Stimulated activated CD8-positive, alpha-beta memory T cell treated with anti-CD3 and anti-CD28 coated beads, Interleukin-12 subunit alpha, Interleukin-12 subunit beta, amount 100 ng/mL, for 1 hour (primary cell): ENCODE data around the gene ADGRB2.

Source experiments
- DNase-seq: peaks from one replicate; pipeline ENCODE4 v3.0.0-alpha.2; 2020; ENCODE audit warnings: low read depth

ADGRB2 gene

DNA sequence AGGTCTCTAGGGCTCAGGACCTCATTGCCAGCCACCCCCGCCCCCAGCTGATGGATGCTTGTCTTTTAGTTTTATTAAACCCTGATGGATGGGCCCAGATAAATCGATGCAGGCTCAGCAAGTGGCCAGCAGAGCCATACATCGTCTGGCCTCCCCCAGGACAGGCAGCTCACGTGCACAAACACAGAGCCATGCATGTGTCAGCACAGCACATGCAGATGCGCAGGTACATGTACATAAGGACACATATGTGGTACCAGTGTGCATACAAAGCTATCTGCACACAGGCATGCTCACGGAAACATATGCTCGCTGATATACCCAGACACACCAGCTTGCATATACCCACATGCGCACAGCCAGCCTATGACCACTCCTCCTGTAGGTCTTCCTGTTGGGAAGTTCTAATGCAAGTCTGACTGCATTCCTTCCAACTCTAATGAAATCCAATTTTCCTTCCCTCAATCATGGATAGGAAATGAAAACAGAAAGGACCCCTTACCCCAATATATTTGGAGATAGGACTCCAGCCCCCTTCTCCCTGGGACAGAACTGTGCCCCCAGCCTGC, 61.2 kb downstream of the ADGRB2 start:
- no peak for DNase-seq

DNA sequence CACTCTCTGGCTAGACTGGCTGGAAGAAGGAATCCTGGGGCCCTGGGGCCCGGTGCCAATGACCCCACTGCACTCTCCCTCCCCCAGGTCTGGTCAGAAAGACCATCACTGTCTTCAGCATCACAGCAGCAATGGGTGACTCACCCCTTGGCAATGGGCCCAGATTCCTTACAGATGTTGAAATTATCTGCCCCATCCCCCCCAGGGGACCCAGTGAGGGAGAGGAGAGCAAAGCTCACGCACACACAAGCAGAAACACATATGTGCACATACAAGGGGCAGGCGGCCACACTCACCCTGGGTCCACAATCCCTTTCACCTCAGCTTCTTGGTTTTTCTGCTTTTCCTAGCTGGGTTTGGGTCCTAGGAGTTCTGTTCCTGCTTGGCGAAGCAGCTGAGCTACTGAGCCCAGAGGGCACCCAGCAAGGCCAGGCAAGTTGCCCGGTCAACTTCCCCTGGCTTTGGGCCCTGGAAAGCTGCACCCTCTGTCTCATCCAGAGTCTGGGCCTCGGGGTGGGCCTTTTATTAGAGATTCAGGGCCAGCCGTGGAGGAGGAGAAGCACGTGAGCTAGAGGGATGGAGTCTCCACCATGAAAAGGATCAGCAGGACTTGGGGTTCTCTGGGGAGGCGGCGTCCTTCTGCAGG, 62.9 kb downstream of the ADGRB2 start:
- peak; percentile 12 for DNase-seq

DNA sequence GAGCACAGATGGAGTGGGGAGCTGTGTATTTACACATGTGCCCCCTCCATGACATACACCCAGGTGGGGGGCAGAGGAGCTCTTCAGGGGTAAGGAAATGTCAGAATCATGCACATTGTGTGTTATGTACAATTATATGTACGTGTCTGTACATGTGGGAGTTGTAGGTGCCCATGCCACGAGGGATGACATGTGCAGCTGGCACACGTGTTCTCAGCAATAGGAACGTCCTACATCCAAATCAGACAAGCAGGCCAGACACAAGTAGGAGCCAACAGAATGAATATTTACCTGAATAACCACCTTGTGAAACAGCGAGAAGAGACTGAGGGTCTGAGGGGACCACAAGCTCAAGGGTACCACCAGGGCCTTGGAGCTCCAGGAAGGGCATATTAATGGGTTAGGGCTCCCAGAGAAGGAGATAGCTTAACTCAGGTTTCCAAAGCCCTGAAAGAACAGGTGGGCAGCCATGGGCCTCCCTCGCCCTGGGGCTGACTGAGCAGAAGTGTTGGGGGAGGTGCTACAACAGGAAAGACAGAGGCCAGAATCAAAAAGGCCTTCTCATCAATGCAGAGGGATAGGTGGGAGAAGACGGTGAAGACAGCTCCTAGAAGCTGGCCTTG, 63.6 kb downstream of the ADGRB2 start:
- no peak for DNase-seq

DNA sequence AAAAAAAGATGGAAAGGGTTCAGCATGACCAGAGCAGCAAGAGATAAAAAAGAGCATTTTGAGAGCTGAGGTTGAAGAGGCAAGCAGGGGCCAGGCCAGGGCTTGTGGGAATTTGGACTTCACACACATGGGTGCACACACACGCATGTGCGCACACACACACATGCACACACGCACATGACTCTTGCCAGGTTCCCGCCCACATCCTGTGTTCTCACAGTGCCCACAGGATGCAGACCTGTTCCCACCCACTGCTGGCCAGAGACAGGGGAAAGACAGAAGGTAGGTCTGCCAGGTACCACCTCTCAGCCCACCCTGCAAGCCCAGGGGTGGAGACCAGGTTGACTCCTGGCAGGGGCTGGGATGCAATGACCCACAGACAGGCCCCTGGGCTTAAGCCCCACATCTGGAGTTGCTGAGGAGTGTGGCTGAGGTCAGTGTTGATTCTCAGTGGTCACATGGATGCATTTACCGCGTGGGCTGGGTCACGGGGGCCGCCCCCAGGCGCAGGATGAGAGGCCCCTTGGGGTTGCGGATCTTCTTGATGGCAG, 64.7 kb downstream of the ADGRB2 start:
- no peak for DNase-seq

DNA sequence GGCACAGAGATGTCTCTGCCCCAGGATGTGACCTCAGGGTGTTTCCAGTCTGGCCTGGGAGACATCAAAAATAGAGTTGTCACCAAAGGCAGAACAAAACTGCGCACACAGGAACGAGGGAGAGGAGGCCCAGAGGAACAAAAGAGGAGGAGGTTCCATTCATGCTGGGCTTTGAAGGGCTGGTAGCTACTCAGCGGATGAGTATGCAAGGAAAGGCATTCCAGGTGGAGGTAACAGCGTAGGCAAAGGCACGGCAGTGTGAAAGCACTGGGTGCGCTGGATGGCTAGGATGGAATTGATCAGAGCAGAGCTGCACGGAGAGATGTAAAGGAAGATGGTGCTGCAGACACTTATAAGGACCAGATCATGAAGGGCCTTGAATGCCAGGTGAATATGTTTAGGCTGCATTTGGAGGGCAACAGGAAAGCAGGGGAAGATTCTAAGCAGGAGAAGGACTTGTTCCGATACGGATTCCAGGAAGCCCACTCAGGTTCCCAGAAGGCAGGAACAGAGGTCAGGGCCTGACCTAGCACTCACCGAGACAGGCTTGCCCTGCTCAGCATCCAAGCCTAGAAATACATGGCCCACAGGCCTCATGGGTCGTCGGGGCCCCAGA, 66.7 kb downstream of the ADGRB2 start:
- DNase-seq: no peak

DNA sequence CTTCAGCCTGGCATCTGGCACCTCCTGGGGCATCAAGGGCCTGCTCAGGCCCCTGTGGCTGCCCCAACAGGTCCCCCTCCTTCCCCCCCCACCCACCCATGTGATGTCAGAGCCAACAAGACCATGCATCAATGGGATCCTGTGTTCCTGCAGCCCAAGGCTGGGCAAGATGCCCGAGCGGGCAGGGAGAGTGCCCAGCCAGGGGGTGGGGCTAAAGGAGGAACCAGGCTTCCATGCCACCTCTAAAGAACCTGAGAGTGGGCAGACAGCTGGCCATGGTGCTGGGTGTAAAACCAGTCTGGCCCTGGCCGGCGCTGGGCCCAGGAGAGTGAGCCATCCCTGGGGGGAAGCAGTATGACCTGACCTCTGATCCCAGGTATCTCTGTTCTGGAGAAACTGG, 67.9 kb downstream of the ADGRB2 start:
- no peak for DNase-seq

DNA sequence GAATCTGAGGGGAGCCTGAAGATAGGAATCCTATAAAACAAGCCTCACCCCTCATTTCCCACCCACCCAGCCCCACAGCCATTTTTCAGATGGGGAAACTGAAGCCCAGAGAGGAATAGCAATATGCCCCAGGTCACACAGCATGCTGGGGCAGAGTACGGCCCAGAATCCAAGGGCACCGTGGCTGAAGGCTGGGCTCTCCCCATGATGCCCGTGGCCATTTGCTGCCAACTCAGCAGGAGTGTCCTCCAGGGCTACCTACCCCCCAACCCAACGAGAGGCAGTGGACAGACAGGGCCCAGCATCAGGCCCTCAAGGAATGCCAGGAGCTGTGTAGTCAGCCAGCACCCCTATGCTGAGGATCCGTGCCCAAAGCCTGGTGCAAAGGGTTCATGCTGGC, 68.8 kb downstream of the ADGRB2 start:
- no peak for DNase-seq

DNA sequence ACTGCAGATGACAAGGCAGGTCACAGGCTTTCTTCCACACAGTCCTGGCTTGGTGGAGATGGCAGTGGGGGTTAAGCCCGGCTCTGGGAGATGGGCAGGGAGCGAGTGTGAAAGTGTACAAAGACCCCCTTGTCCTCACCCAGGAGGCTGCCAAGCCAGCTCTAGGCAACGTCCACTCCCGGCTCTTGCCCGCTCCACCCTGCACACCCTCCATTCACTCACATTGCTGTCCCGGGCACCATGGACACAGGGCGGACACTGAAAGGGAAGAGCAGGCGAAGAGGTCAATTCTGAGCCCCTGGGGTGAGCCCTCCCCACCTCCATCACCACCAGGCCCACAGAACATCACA, 69.2 kb downstream of the ADGRB2 start:
- no peak for DNase-seq

DNA sequence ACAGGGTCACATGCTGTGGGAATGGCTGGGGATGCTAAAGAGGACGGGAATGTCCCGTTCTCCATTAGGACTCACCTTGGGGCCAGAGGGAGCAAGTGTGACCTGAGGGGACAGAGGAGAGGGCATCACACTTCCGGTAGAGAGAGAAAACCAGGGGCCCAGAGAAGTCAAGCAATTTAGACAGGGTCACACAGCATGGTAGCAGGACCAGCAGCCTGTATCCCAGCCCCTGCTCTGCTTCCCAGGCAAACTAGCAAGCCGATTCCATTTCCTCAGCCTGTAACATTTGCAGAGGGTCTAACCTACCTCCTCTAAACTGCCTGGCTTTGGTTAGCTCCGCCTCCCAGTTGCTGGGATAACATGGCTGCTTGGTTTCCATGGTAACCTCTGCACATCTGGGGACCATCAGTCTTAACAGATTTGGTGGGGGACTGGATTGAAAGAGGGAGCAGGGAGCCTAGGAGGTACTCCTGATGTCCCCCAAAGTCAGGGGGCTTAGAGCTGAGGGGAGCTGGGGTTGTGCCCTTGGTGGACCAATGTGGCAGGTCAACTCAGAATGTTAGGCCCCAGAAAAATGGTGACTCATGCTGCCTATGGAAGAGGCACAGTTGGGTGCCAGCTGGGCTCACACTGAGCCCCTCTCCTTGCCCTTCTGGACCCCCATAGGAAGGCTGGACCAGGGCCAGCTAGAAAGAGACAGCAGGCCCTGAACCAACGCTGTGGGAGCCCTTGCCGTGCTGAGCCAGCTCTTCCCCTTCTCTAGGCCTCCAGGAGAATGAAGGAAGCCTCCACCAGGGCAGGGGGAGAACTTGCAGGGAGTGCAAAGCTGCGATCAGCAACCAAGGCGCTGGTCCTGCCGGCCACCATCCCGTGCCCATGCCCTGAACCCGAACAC, 69.8 kb downstream of the ADGRB2 start:
- DNase-seq: no peak

DNA sequence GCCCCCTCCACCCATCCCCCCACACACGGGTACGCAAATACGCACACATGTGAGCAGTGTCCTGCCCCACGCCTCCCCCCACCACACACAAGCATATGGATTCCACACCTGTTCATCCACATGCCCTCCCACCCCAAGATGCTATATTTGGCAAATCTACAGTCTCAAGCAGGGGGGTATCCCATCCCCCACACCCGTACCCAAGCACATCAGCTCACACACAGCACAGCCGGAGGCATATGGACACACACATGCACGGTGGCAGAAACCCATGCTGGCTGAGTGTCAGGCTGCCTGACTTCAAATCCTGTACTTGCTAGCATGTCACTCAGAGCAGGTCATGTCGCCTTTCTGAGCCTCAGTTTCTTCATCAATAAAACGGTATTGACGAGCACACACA, 70.9 kb downstream of the ADGRB2 start:
- DNase-seq: no peak

DNA sequence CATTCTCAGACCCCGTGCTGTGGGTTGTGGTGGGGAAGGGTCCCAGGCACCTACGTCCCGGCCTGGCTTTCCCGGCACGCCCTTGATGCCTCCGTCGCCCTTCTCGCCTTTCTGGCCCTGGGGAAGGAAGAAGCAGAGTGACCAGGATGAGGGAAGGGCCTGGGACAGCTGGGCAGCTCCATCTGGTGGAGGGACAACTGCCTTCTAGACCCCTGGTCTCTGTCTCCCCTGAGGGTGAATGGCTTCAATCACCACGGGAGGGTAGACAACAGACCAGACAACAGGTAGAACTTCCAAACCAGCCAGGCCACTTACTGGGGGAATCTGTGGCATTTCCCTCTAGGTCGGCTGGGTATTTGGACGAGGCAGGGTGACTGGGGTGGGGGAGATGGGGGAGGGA, 72.2 kb downstream of the ADGRB2 start:
- no peak for DNase-seq

DNA sequence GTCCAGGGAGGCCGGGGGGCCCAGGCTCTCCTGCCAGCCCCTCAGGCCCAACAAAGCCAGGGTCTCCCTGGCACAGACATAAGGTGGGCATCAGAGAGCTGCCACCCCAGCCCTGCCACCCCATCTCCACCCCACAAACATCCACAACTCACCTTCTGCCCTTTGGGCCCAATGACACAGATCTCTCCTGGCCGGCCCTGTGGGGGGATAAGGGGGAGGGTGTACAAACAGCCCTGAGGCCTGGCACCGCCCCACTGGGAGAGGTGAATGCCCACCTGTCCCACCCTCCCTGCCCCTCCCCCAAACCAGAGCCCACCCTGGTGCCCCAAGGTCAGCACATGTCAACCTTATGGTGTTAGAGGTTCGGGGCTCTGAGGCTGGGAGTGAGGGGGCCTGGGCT, 72.7 kb downstream of the ADGRB2 start:
- DNase-seq: no peak

DNA sequence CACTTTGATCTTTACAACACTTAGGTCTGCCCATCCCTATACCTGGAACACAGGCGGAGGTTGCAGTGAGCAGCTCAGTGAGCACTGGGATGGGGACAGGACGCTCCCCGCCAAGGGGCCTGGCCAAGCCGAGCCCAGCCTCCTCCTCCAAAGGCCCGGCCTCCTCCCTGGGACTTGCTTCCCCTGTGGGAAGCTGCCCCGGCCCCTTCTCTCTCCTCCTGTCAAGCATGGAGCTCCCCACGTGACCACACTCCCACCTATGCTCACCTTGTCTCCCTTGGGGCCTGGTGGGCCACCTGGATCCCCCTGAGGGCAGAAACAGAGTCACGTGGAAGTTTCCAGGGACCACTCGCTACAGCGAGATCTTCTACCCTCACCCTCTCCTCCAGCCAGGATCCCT, 73.2 kb downstream of the ADGRB2 start:
- DNase-seq: no peak

DNA sequence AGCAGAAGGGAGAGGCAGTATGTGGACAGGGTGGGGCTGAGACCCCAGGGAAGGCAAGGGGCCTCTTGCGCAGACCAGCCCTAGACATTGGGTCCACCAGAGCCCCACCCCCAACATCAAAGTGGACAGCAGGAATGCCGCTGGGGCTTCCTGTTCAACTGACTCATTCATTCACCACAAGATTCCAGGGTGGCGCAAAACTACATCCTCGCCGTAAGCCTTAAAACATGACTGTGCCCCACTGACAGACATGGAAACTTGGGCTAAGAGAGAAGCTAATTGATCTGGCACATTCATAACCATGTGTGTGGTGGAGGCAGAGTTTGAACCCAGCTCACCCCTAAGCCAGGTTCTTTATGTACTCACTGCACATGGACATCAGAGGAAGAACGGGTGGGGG, 74.3 kb downstream of the ADGRB2 start:
- no peak for DNase-seq

DNA sequence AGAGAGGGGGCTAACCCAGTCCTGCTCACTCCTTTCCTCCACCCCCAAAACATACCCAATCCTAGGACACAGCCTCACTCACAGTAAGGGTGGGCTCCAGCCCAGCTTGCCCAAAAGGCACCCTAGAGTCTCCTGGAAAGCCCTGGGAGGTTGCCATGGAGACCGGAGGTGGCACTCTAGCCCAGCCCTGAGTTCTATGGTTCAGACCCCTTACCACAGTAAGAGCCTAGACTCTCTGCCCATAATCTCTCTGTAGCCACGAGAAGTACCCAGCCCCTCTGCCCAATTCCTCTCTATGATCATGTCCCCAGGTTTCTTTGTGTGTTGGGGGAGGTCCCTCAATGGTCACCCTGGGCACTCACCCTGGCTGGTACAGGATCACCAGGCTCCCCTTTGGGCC, 74.8 kb downstream of the ADGRB2 start:
- no peak for DNase-seq

DNA sequence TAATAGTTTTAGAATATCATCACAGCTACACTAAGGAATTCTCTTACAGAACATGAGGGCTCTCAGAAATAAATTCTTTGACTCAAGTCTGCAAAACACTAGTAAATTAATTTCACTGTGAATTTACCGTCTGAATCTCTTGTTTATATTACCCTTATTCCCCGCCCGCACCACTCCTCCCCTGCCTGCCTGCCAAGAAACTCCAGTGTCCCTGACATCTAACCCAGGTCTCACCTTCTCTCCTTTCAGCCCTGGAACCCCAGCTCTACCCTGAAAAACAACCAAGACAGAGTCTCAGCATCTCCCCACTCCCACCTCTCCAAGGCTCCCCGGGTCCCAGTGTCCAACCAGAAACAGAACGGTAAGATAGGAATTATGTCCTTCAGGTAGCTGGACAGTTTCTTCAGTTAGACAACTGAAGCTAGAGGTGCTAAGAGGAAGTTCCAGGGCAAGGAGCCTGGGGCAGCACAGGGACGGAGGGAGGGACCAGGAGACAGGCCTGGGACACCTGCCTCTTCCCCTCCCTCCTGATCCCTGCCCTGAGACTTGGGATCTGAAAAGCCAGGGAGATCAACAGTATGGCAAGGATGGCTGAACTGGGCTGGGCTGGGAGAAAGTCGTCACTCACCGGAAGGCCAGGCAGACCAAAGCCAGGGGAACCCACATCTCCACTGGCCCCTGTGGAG, 75.8 kb downstream of the ADGRB2 start:
- DNase-seq: no peak

DNA sequence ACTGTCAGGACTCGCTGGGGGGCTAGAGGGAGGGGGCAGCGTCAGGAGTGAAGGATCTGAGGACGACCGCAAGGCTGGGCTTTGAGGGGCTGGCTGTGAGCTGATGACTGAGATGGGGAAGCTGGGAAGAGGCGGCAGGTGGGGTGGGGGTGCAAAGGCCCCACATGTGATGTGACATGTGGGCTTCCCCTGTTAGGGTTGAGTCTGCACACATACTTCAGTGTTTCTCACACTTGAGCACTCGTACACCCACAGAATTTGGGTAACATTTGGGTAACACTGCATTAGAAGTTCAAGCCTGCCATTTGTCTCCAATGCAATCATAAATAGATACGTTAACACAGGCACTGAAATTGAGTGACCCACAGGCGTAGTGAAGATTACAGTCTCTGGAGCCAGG, 76.5 kb downstream of the ADGRB2 start:
- no peak for DNase-seq

DNA sequence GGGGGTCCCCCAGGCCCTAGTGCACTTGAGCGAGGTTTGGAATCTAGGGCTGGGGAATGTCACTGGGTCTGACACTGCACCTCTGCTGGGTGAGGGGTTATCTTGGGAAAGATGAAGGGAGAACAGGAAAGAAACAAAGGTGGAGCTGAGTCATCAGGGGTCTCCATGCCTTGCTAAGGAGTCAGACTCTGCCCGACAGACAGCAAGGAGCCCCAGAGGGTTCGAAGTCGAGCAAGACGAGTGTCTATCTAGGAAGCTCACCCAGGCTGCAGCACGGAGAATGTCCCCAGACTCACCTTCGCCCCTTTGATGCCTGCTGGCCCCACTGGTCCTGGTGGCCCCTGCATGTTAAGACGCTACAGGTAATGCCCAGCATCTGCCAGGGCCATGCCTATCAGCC, 78.3 kb downstream of the ADGRB2 start:
- DNase-seq: no peak

DNA sequence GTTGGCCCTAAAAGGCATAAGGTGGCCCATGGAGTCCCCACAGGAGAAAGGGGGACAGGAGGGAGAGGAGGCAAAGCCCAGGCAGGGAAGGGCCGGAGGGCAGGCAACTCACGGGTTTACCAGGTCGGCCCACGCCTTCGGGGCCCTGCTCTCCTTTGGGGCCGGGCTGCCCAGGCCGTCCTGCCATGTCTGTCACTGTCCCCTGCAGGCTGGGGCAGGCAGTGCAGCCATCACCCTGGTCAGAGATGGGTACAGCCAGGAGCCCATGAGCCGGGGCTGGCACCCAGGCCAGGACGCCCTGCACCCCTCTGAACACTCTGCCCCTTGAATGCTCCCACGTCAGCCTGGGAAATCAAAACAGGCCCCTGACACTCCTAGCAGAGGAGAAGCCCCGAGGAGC, 80.1 kb downstream of the ADGRB2 start:
- DNase-seq: no peak

DNA sequence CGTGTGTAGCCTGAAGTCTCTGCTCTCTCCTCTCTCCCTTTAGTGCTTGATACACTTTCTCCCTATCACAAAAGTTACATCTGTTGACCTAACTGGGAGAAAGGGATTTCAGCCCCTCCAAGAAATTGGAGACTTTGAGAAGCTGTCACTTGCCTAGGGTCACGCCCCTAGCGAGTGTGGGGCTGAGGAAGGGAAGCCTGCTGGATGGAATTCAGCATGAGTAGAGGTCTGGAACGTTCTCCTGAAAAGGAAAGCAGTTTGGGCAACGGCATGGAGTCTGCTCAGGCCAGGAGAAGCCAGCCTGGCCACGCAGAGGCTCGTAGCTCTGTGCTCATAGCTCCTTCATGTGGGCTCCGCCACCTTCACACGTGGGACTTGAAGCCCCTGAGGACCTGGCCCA, 82.7 kb downstream of the ADGRB2 start:
- DNase-seq: no peak

DNA sequence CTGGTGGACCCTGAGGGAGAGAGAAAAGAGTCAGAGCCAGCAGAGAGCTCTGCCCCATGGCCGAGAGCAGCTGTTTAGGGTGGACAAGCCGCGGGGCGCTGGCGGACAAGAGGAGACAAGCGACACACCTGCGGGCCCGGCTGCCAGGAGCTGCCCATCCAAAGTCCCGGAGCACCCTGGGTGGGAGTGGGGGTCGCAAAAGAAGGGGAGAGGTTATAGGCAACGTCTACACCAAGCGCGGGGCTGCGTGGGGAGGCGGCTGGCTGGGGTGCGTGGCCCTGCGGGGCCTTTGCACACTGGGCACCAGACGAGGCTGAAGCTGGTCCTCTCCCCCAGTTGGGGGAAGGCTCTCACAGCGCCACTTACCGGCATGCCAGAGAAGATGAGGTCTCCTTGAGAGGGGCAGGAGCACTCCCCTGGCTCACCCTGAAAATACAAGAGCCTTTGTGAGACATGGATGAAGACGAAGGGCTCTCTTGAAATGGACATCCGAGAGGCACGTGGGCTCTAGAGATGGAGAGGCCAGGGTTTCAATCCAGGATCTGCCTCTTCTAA, 84.4 kb downstream of the ADGRB2 start:
- no peak for DNase-seq
